HepG2 (cell line): ENCODE measurements around the gene SMTNL1. TPM values are rescaled to one million over a fixed set of nuclear protein-coding genes. Genes with fewer than 3 reads are reported as not detected.
A peak's percentile ranks its signal among the peaks of the same experiment; 100 is the strongest.

Experiments used
- CHD4 ChIP-seq: fragments of 200-600 bp; sonication (generic); IDR thresholded peaks from 2 replicates; pipeline ENCODE4 v1.7.0; 2017; ENCODE audit warnings: mild to moderate bottlenecking, low read length, borderline replicate concordance
- DMAP1 ChIP-seq: IDR thresholded peaks from 2 replicates; pipeline ENCODE4 v1.6.1; 2016
- FOXP1 ChIP-seq, 2 experiments: fragments of 450-650 bp in 1 of 2; IDR thresholded peaks; 2 replicates each; pipeline ENCODE4 v1.6.1; 2017 to 2018; ENCODE audit warnings: antibody characterized with exemption in 1 of 2
- HDAC1 ChIP-seq: sonication (generic); formaldehyde crosslinking; IDR thresholded peaks from 2 replicates; pipeline ENCODE4 v1.5.1; 2020; ENCODE audit warnings: mild to moderate bottlenecking, missing genetic modification reagents
- KLF11 ChIP-seq: IDR thresholded peaks from 2 replicates; pipeline ENCODE4 v1.6.1; 2016; ENCODE audit warnings: missing compliant biosample characterization
- MXD1 ChIP-seq: sonication (generic); formaldehyde crosslinking; IDR thresholded peaks from 2 replicates; pipeline ENCODE4 v1.4.0; 2020; ENCODE audit warnings: mild to moderate bottlenecking, missing genetic modification reagents
- NCOA5 ChIP-seq: sonication (generic); formaldehyde crosslinking; IDR thresholded peaks from 2 replicates; pipeline ENCODE4 v1.4.0; 2020; ENCODE audit warnings: missing genetic modification reagents
- NFKBIZ ChIP-seq: IDR thresholded peaks from 2 replicates; pipeline ENCODE4 v1.6.1; 2018; ENCODE audit warnings: missing genetic modification reagents, missing compliant biosample characterization
- PHF8 ChIP-seq: sonication (generic); formaldehyde crosslinking; IDR thresholded peaks from 2 replicates; pipeline ENCODE4 v1.5.0; 2020; ENCODE audit warnings: missing genetic modification reagents
- ZNF143 ChIP-seq: sonication (generic); formaldehyde crosslinking; IDR thresholded peaks from 2 replicates; pipeline ENCODE4 v1.4.0; 2020; ENCODE audit warnings: missing genetic modification reagents
- polyA plus RNA-seq, 8 experiments: library from polyadenylated mRNA; depleted of rRNA in 3 of 8; stranded (reverse) in 7 of 8; unstranded in 1 of 8; fragments of >200 nt; fragmentation: Illumina TruSeq in 4 of 8; extraction: Trizol in 4 of 8; gene quantifications; 2 replicates each; pipeline versions ENCODE4 v1.2.1 to v1.2.3, GENCODE V29; 2011 to 2016; ENCODE audit warnings: low read depth in 4 of 8, missing spikeins in 1 of 8, mixed read lengths in 1 of 8; ENCODE audit not compliant: insufficient read depth in 1 of 8
- total RNA-seq, 5 experiments: library from RNA; depleted of rRNA; stranded (reverse); fragments of >200 nt; fragmentation: Illumina TruSeq; extraction: Trizol; gene quantifications; 2 replicates each; pipeline ENCODE4 v1.2.3, GENCODE V29; 2016; ENCODE audit warnings: low read depth in 1 of 5
- TF ChIP-seq, protein P1 (sequence below): sonication (generic); formaldehyde crosslinking; IDR thresholded peaks from 2 replicates; pipeline ENCODE4 v1.4.0; 2020; ENCODE audit warnings: mild to moderate bottlenecking, missing genetic modification reagents
- TF ChIP-seq, protein P2 (sequence below): sonication (generic); formaldehyde crosslinking; IDR thresholded peaks from 2 replicates; pipeline ENCODE4 v1.5.0; 2020; ENCODE audit warnings: missing genetic modification reagents
- TF ChIP-seq, protein P3 (sequence below): IDR thresholded peaks from 2 replicates; pipeline ENCODE4 v1.6.1; 2012; ENCODE audit warnings: inconsistent platforms
- TF ChIP-seq, protein P4 (sequence below): sonication (generic); formaldehyde crosslinking; IDR thresholded peaks from 2 replicates; pipeline ENCODE4 v1.4.0; 2020; ENCODE audit warnings: missing genetic modification reagents
- TF ChIP-seq, protein P5 (sequence below): sonication (generic); formaldehyde crosslinking; IDR thresholded peaks from 2 replicates; pipeline ENCODE4 v1.8.0; 2022; ENCODE audit warnings: missing genetic modification reagents, mild to moderate bottlenecking, moderate library complexity, borderline replicate concordance

The SMTNL1 gene
- total and polyA plus RNA-seq, 2 of the 13 experiments (the other 11 are each of a cell fraction or from before 2014, with no cell fraction given) = 0.04 TPM; not detected in 1

- TF ChIP-seq, protein P1, sequence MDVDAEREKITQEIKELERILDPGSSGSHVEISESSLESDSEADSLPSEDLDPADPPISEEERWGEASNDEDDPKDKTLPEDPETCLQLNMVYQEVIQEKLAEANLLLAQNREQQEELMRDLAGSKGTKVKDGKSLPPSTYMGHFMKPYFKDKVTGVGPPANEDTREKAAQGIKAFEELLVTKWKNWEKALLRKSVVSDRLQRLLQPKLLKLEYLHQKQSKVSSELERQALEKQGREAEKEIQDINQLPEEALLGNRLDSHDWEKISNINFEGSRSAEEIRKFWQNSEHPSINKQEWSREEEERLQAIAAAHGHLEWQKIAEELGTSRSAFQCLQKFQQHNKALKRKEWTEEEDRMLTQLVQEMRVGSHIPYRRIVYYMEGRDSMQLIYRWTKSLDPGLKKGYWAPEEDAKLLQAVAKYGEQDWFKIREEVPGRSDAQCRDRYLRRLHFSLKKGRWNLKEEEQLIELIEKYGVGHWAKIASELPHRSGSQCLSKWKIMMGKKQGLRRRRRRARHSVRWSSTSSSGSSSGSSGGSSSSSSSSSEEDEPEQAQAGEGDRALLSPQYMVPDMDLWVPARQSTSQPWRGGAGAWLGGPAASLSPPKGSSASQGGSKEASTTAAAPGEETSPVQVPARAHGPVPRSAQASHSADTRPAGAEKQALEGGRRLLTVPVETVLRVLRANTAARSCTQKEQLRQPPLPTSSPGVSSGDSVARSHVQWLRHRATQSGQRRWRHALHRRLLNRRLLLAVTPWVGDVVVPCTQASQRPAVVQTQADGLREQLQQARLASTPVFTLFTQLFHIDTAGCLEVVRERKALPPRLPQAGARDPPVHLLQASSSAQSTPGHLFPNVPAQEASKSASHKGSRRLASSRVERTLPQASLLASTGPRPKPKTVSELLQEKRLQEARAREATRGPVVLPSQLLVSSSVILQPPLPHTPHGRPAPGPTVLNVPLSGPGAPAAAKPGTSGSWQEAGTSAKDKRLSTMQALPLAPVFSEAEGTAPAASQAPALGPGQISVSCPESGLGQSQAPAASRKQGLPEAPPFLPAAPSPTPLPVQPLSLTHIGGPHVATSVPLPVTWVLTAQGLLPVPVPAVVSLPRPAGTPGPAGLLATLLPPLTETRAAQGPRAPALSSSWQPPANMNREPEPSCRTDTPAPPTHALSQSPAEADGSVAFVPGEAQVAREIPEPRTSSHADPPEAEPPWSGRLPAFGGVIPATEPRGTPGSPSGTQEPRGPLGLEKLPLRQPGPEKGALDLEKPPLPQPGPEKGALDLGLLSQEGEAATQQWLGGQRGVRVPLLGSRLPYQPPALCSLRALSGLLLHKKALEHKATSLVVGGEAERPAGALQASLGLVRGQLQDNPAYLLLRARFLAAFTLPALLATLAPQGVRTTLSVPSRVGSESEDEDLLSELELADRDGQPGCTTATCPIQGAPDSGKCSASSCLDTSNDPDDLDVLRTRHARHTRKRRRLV = peak; percentile 20; the same call in 1 of the 2 replicates
- peak; percentile 71; the same call in 1 of the 2 replicates for TF ChIP-seq CHD4
- peak; percentile 42; the same call in 1 of the 2 replicates for TF ChIP-seq NFKBIZ (CRISPR knock-in tag)
- no peak for TF ChIP-seq NCOA5 (CRISPR knock-in tag)
- peak; percentile 44; the same call in 1 of the 2 replicates for TF ChIP-seq ZNF143 (CRISPR knock-in tag)
- TF ChIP-seq KLF11 (CRISPR knock-in tag) = no peak
- TF ChIP-seq PHF8 (CRISPR knock-in tag) = peak; percentile 21; the same call in 1 of the 2 replicates
- TF ChIP-seq, protein P2, sequence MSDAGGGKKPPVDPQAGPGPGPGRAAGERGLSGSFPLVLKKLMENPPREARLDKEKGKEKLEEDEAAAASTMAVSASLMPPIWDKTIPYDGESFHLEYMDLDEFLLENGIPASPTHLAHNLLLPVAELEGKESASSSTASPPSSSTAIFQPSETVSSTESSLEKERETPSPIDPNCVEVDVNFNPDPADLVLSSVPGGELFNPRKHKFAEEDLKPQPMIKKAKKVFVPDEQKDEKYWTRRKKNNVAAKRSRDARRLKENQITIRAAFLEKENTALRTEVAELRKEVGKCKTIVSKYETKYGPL = peak; percentile 91; the same call in 1 of the 2 replicates
- TF ChIP-seq FOXP1 (IDR thresholded peaks at IDR 0.05) = no peak
- peak; percentile 75 for TF ChIP-seq FOXP1 (CRISPR knock-in tag; IDR thresholded peaks at IDR 0.05)
- TF ChIP-seq, protein P3, sequence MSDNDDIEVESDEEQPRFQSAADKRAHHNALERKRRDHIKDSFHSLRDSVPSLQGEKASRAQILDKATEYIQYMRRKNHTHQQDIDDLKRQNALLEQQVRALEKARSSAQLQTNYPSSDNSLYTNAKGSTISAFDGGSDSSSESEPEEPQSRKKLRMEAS = peak; percentile 60
- TF ChIP-seq, protein P4, sequence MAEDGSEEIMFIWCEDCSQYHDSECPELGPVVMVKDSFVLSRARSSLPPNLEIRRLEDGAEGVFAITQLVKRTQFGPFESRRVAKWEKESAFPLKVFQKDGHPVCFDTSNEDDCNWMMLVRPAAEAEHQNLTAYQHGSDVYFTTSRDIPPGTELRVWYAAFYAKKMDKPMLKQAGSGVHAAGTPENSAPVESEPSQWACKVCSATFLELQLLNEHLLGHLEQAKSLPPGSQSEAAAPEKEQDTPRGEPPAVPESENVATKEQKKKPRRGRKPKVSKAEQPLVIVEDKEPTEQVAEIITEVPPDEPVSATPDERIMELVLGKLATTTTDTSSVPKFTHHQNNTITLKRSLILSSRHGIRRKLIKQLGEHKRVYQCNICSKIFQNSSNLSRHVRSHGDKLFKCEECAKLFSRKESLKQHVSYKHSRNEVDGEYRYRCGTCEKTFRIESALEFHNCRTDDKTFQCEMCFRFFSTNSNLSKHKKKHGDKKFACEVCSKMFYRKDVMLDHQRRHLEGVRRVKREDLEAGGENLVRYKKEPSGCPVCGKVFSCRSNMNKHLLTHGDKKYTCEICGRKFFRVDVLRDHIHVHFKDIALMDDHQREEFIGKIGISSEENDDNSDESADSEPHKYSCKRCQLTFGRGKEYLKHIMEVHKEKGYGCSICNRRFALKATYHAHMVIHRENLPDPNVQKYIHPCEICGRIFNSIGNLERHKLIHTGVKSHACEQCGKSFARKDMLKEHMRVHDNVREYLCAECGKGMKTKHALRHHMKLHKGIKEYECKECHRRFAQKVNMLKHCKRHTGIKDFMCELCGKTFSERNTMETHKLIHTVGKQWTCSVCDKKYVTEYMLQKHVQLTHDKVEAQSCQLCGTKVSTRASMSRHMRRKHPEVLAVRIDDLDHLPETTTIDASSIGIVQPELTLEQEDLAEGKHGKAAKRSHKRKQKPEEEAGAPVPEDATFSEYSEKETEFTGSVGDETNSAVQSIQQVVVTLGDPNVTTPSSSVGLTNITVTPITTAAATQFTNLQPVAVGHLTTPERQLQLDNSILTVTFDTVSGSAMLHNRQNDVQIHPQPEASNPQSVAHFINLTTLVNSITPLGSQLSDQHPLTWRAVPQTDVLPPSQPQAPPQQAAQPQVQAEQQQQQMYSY (CRISPR knock-in tag) = no peak
- TF ChIP-seq HDAC1 (CRISPR knock-in tag) = peak; percentile 47
- peak; percentile 64; the same call in 1 of the 2 replicates for TF ChIP-seq DMAP1 (CRISPR knock-in tag)
- TF ChIP-seq MXD1 (CRISPR knock-in tag) = no peak
- TF ChIP-seq, protein P5, sequence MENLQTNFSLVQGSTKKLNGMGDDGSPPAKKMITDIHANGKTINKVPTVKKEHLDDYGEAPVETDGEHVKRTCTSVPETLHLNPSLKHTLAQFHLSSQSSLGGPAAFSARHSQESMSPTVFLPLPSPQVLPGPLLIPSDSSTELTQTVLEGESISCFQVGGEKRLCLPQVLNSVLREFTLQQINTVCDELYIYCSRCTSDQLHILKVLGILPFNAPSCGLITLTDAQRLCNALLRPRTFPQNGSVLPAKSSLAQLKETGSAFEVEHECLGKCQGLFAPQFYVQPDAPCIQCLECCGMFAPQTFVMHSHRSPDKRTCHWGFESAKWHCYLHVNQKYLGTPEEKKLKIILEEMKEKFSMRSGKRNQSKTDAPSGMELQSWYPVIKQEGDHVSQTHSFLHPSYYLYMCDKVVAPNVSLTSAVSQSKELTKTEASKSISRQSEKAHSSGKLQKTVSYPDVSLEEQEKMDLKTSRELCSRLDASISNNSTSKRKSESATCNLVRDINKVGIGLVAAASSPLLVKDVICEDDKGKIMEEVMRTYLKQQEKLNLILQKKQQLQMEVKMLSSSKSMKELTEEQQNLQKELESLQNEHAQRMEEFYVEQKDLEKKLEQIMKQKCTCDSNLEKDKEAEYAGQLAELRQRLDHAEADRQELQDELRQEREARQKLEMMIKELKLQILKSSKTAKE = peak; percentile 79; the same call in 1 of the 2 replicates
These were observed 39.8 kb upstream of the SMTNL1 start (continued) for GRCh38 chr11:57497303-57498247.
